HTR-8/SVneo (cell line): ENCODE data around the gene ACBD3.

Experiments
- DNase-seq: peaks from one replicate; pipeline ENCODE4 v3.0.0; 2011; ENCODE audit warnings: low spot score, mixed read lengths; ENCODE audit not compliant: insufficient read length
- FAIRE-seq: peaks from 2 replicates; lab custom pipeline; 2011; peaks lifted over from hg19 to GRCh38; lab: Jason Lieb, UNC

ACBD3 gene

GRCh38 chr1:226135709-226136108 is 50.8 kb downstream of the ACBD3 start:
- FAIRE-seq, result no peak

GRCh38 chr1:226135059-226135651 is 51.4 kb downstream of the ACBD3 start:
- FAIRE-seq (no peak), DNase-seq (no peak)

More at GRCh38 chr1:226135709-226136108, 50.8 kb downstream of the ACBD3 start:
- no peak for DNase-seq

GRCh38 chr1:226134170-226135058 is 52.1 kb downstream of the ACBD3 start:
- peak; percentile 55 for FAIRE-seq

GRCh38 chr1:226133504-226134123 is 52.9 kb downstream of the ACBD3 start:
- DNase-seq (no peak), FAIRE-seq (no peak)

More at GRCh38 chr1:226134170-226135058, 52.1 kb downstream of the ACBD3 start:
- DNase-seq, result no peak

GRCh38 chr1:226132728-226133503 is 53.6 kb downstream of the ACBD3 start:
- FAIRE-seq, result no peak
- no peak for DNase-seq

GRCh38 chr1:226131639-226132038 is 54.9 kb downstream of the ACBD3 start:
- FAIRE-seq, result no peak
- no peak for DNase-seq

GRCh38 chr1:226129230-226129629 is 57.3 kb downstream of the ACBD3 start:
- FAIRE-seq (no peak), DNase-seq (no peak)

GRCh38 chr1:226128487-226129075 is 58.0 kb downstream of the ACBD3 start:
- DNase-seq (peak; percentile 63), FAIRE-seq (no peak)

- DNase-seq, result no peak
- FAIRE-seq, result no peak
These were observed 59.5 kb downstream of the ACBD3 start for GRCh38 chr1:226126824-226127569.

GRCh38 chr1:226125831-226126230 is 60.7 kb downstream of the ACBD3 start:
- DNase-seq (no peak), FAIRE-seq (no peak)

GRCh38 chr1:226125097-226125630 is 61.4 kb downstream of the ACBD3 start:
- FAIRE-seq (no peak), DNase-seq (peak; percentile 92)

- DNase-seq (no peak), FAIRE-seq (no peak)
These were observed 62.7 kb downstream of the ACBD3 start for GRCh38 chr1:226123591-226124471.

GRCh38 chr1:226123212-226123560 is 63.4 kb downstream of the ACBD3 start:
- FAIRE-seq (no peak), DNase-seq (no peak)

GRCh38 chr1:226121587-226122400 is 64.7 kb downstream of the ACBD3 start:
- no peak for FAIRE-seq
- DNase-seq, result peak; percentile 80

- FAIRE-seq, result no peak
- no peak for DNase-seq
These were observed 65.4 kb downstream of the ACBD3 start for GRCh38 chr1:226121049-226121586.

GRCh38 chr1:226120398-226120797 is 66.1 kb downstream of the ACBD3 start:
- FAIRE-seq, result no peak
- no peak for DNase-seq

GRCh38 chr1:226119169-226119568 is 67.4 kb downstream of the ACBD3 start:
- FAIRE-seq, result no peak
- DNase-seq, result no peak
